Stomach (tissue), 9 donors: ENCODE results near the gene DNAJC15. TPM values are rescaled to one million over a fixed set of nuclear protein-coding genes. Genes with fewer than 3 reads are reported as not detected.

Source experiments
- DNase-seq, 2 donors: peaks; one replicate each; pipeline versions ENCODE4 v3.0.0 to v3.0.0-alpha.2; 2013 to 2019
- H3K27ac ChIP-seq, 5 donors: fragments of 200-600 bp in 4 of 5; sonication (generic) in 4 of 5; one replicate each; pipeline ENCODE4 v1.5.1; 2013 to 2019; ENCODE audit warnings: mild to moderate bottlenecking in 1 of 5, moderate library complexity in 1 of 5
- H3K27me3 ChIP-seq, 3 donors: fragments of 200-600 bp; sonication (generic); one replicate each; pipeline ENCODE4 v1.5.1; 2017 to 2019; ENCODE audit warnings: mixed run types in 1 of 3
- H3K36me3 ChIP-seq, 4 donors: fragments of 200-600 bp; sonication (generic); 1 replicate in 3 of 4; 2 replicates in 1 of 4; pipeline ENCODE4 v1.5.1; 2016 to 2019
- H3K4me1 ChIP-seq, 4 donors: fragments of 200-600 bp; sonication (generic); one replicate each; pipeline ENCODE4 v1.5.1; 2016 to 2019
- H3K4me3 ChIP-seq, 4 donors: fragments of 200-600 bp; sonication (generic) in 3 of 4; one replicate each; pipeline ENCODE4 v1.5.1; 2016 to 2019; ENCODE audit warnings: mild to moderate bottlenecking in 1 of 4
- H3K9me3 ChIP-seq, 4 donors: fragments of 200-600 bp; sonication (generic); one replicate each; pipeline ENCODE4 v1.5.1; 2016 to 2019
- CTCF ChIP-seq, 7 experiments: fragments of 450-650 bp in 4 of 7; fragments of 200-600 bp in 3 of 7; sonication (generic) in 3 of 7; IDR thresholded peaks; one replicate each; pipeline ENCODE4 v1.5.1; 2016 to 2019; ENCODE audit warnings: antibody characterized with exemption in 7 of 7, control low read depth in 2 of 7, mild to moderate bottlenecking in 1 of 7
- EP300 ChIP-seq: sonication (generic); formaldehyde crosslinking; IDR thresholded peaks from one replicate; pipeline ENCODE4 v1.6.1; 2017; ENCODE audit warnings: antibody characterized with exemption
- POLR2A ChIP-seq, 4 donors: fragments of 450-650 bp; IDR thresholded peaks; one replicate each; pipeline ENCODE4 v1.6.1; 2016; ENCODE audit warnings: antibody characterized with exemption in 4 of 4, control low read depth in 2 of 4, mild to moderate bottlenecking in 1 of 4, moderate library complexity in 1 of 4
- POLR2AphosphoS5 ChIP-seq, 3 donors: sonication (generic); formaldehyde crosslinking; IDR thresholded peaks; one replicate each; pipeline ENCODE4 v1.6.1; 2016; ENCODE audit warnings: antibody characterized with exemption in 3 of 3
- WGBS, 5 donors: extraction: QIAGEN DNeasy Blood & Tissue Kit in 3 of 5; methylation state at CpG; one replicate each; pipeline versions ENCODE4 v1.1.5 to v1.1.7; 2013 to 2018; 5-methylcytosine and 5-hydroxymethylcytosine counted together
- intact Hi-C: fragments of 100-400 bp; cut with DNase I; formaldehyde crosslinking; loops from one replicate; pipeline ENCODE4 v1.15.1; 2023; ENCODE audit warnings: low total_unique reads
- polyA plus RNA-seq, 3 donors: library from polyadenylated mRNA; stranded (reverse); fragments of 200-250 nt; gene quantifications; one replicate each; pipeline ENCODE4 v1.2.3, GENCODE V29; 2013
- total RNA-seq, 5 donors: library from RNA; depleted of rRNA; stranded (reverse); fragments of >200 nt; gene quantifications; one replicate each; pipeline versions ENCODE4 v1.1.0 to v1.2.3, GENCODE V29; 2014 to 2016
- donor health status: healthy with polysubstance abuse.
- donor health status: Bipolar disorder and iron deficiency.
- donor health status: healthy.

DNAJC15 gene
- total and polyA plus RNA-seq, 8 donors, result 4.5 to 19.3 (median 10.7) TPM

GRCh38 chr13:43145534-43146196 is 122.3 kb downstream of the DNAJC15 start:
- WGBS, 5 donors, result 54 to 69% (median 61%) methylated on average over 8 of the region's 8 CpGs

GRCh38 chr13:43146400-43146799 is 123.0 kb downstream of the DNAJC15 start:
- Histone ChIP-seq H3K4me1 (no peaks in the 10 kb centered on the region), H3K27ac (no peak overlapping the region), H3K4me3 (no peak overlapping the region), H3K27me3 (peaks cover 0 to 21% (median 0%) of the 10 kb centered on the region in 3 donors), H3K36me3 (no peaks in the 10 kb centered on the region), H3K9me3 (no peaks in the 10 kb centered on the region)
- intact Hi-C loops, result no loop called here
- TF ChIP-seq POLR2AphosphoS5 (IDR thresholded peaks at IDR 0.05) (no peak), POLR2A (IDR thresholded peaks at IDR 0.05) (no peak), CTCF (IDR thresholded peaks at IDR 0.05) (no peak), EP300 (no peak)
- 64 to 78% (median 69%) methylated on average over 3 of the region's 3 CpGs for WGBS, 5 donors
- DNase-seq, result no peak

More at GRCh38 chr13:43145534-43146196, 122.3 kb downstream of the DNAJC15 start:
- H3K9me3 ChIP-seq, result no peaks in the 10 kb centered on the region
- TF ChIP-seq EP300, result no peak
- TF ChIP-seq POLR2AphosphoS5 (IDR thresholded peaks at IDR 0.05), result no peak
- no peak for TF ChIP-seq POLR2A (IDR thresholded peaks at IDR 0.05)
- no peak for TF ChIP-seq CTCF (IDR thresholded peaks at IDR 0.05)
- no peak overlapping the region for H3K4me3 ChIP-seq
- peaks cover 0 to 21% (median 0%) of the 10 kb centered on the region in 3 donors for H3K27me3 ChIP-seq
- intact Hi-C loops, result no loop called here
- no peak overlapping the region for H3K27ac ChIP-seq
- H3K36me3 ChIP-seq, result no peaks in the 10 kb centered on the region
- DNase-seq, result no peak
- no peaks in the 10 kb centered on the region for H3K4me1 ChIP-seq

GRCh38 chr13:43150369-43151207 is 127.2 kb downstream of the DNAJC15 start:
- DNase-seq, result no peak
- H3K36me3 ChIP-seq, result no peaks in the 10 kb centered on the region
- TF ChIP-seq POLR2AphosphoS5 (IDR thresholded peaks at IDR 0.05) (no peak), POLR2A (IDR thresholded peaks at IDR 0.05) (no peak), CTCF (IDR thresholded peaks at IDR 0.05) (no peak), EP300 (no peak)
- H3K4me1 ChIP-seq, result no peaks in the 10 kb centered on the region
- no peaks in the 10 kb centered on the region for H3K9me3 ChIP-seq
- no peak overlapping the region for H3K4me3 ChIP-seq
- no peak overlapping the region for H3K27ac ChIP-seq
- H3K27me3 ChIP-seq, result peaks cover 0 to 15% (median 0%) of the 10 kb centered on the region in 3 donors
- intact Hi-C loops, result no loop called here
- WGBS, 5 donors, result 78 to 82% (median 80%) methylated on average over 5 to 7 of the region's 7 CpGs

GRCh38 chr13:43153436-43154090 is 130.2 kb downstream of the DNAJC15 start:
- H3K4me1 ChIP-seq, result no peaks in the 10 kb centered on the region
- no peaks in the 10 kb centered on the region for H3K27me3 ChIP-seq
- intact Hi-C loops, result no loop called here
- no peak overlapping the region for H3K4me3 ChIP-seq
- TF ChIP-seq POLR2AphosphoS5 (IDR thresholded peaks at IDR 0.05) (no peak), CTCF (IDR thresholded peaks at IDR 0.05) (no peak), EP300 (no peak), POLR2A (IDR thresholded peaks at IDR 0.05) (no peak)
- no peak overlapping the region for H3K27ac ChIP-seq
- H3K36me3 ChIP-seq, result no peaks in the 10 kb centered on the region
- no peaks in the 10 kb centered on the region for H3K9me3 ChIP-seq
- no peak for DNase-seq
- WGBS, 5 donors, result 88 to 94% (median 91%) methylated on average over 14 of the region's 14 CpGs
